Measurements from ENCODE around the gene CLEC2B. TPM values are rescaled to one million over a fixed set of nuclear protein-coding genes. Genes with fewer than 3 reads are reported as not detected.

CLEC2B gene
- total RNA-seq, 1 donor: 11.6 TPM

GRCh38 chr12:9908350-9908749, 39.2 kb upstream of the CLEC2B start:
- no peaks in the 10 kb centered on the region for H4K20me1 ChIP-seq (ENCODE audit: insufficient read depth, low read length)
- H3K27me3 ChIP-seq (ENCODE audit: insufficient read depth, low read length): no peaks in the 10 kb centered on the region
- no peak overlapping the region for H2AFZ ChIP-seq (ENCODE audit: low read length)
- H3K9me3 ChIP-seq (ENCODE audit: low read depth, low read length): peaks cover 5% of the 10 kb centered on the region
- DNase-seq (ENCODE audit: insufficient read length, low spot score, missing footprints): no peak
- no peaks in the 10 kb centered on the region for H3K36me3 ChIP-seq (ENCODE audit: insufficient read depth, low read length)
- H3K4me1 ChIP-seq (ENCODE audit: insufficient read depth, low read length): no peaks in the 10 kb centered on the region
- H3K4me3 ChIP-seq (ENCODE audit: insufficient read depth, low read length): no peak overlapping the region
- H3K4me2 ChIP-seq (ENCODE audit: insufficient read depth, low read length): no peak overlapping the region
- H3K27ac ChIP-seq (ENCODE audit: low read depth, low read length): no peak overlapping the region
- TF ChIP-seq CTCF (IDR thresholded peaks at IDR 0.05; ENCODE audit: extremely low read depth, low read depth, low read length): no peak
- H3K79me2 ChIP-seq (ENCODE audit: insufficient read depth, low read length): no peaks in the 10 kb centered on the region

GRCh38 chr12:9907769-9908168, 38.6 kb upstream of the CLEC2B start:
- DNase-seq (ENCODE audit: insufficient read length, low spot score, missing footprints): no peak
- Histone ChIP-seq H2AFZ (ENCODE audit: low read length) (no peak overlapping the region), H3K4me2 (ENCODE audit: insufficient read depth, low read length) (no peak overlapping the region), H4K20me1 (ENCODE audit: insufficient read depth, low read length) (no peaks in the 10 kb centered on the region), H3K27ac (ENCODE audit: low read depth, low read length) (no peak overlapping the region), H3K9me3 (ENCODE audit: low read depth, low read length) (peaks cover 5% of the 10 kb centered on the region), H3K79me2 (ENCODE audit: insufficient read depth, low read length) (no peaks in the 10 kb centered on the region), H3K4me3 (ENCODE audit: insufficient read depth, low read length) (no peak overlapping the region), H3K4me1 (ENCODE audit: insufficient read depth, low read length) (no peaks in the 10 kb centered on the region), H3K36me3 (ENCODE audit: insufficient read depth, low read length) (no peaks in the 10 kb centered on the region), H3K27me3 (ENCODE audit: insufficient read depth, low read length) (no peaks in the 10 kb centered on the region)
- no peak for TF ChIP-seq CTCF (IDR thresholded peaks at IDR 0.05; ENCODE audit: extremely low read depth, low read depth, low read length)

GRCh38 chr12:9906873-9907272, 37.7 kb upstream of the CLEC2B start:
- H3K36me3 ChIP-seq (ENCODE audit: insufficient read depth, low read length): no peaks in the 10 kb centered on the region
- no peaks in the 10 kb centered on the region for H3K4me1 ChIP-seq (ENCODE audit: insufficient read depth, low read length)
- no peak overlapping the region for H3K27ac ChIP-seq (ENCODE audit: low read depth, low read length)
- H3K27me3 ChIP-seq (ENCODE audit: insufficient read depth, low read length): no peaks in the 10 kb centered on the region
- no peaks in the 10 kb centered on the region for H3K79me2 ChIP-seq (ENCODE audit: insufficient read depth, low read length)
- no peak overlapping the region for H3K4me3 ChIP-seq (ENCODE audit: insufficient read depth, low read length)
- no peak overlapping the region for H2AFZ ChIP-seq (ENCODE audit: low read length)
- no peak for TF ChIP-seq CTCF (IDR thresholded peaks at IDR 0.05; ENCODE audit: extremely low read depth, low read depth, low read length)
- no peak overlapping the region for H3K4me2 ChIP-seq (ENCODE audit: insufficient read depth, low read length)
- peaks cover 5% of the 10 kb centered on the region for H3K9me3 ChIP-seq (ENCODE audit: low read depth, low read length)
- DNase-seq (ENCODE audit: insufficient read length, low spot score, missing footprints): no peak
- H4K20me1 ChIP-seq (ENCODE audit: insufficient read depth, low read length): no peaks in the 10 kb centered on the region

- Histone ChIP-seq H3K9me3 (ENCODE audit: low read depth, low read length) (no peaks in the 10 kb centered on the region), H3K27me3 (ENCODE audit: insufficient read depth, low read length) (no peaks in the 10 kb centered on the region), H3K4me3 (ENCODE audit: insufficient read depth, low read length) (no peak overlapping the region), H3K4me2 (ENCODE audit: insufficient read depth, low read length) (no peak overlapping the region), H4K20me1 (ENCODE audit: insufficient read depth, low read length) (no peaks in the 10 kb centered on the region), H3K79me2 (ENCODE audit: insufficient read depth, low read length) (no peaks in the 10 kb centered on the region), H2AFZ (ENCODE audit: low read length) (no peak overlapping the region), H3K27ac (ENCODE audit: low read depth, low read length) (no peak overlapping the region), H3K36me3 (ENCODE audit: insufficient read depth, low read length) (no peaks in the 10 kb centered on the region), H3K4me1 (ENCODE audit: insufficient read depth, low read length) (no peaks in the 10 kb centered on the region)
- no peak for DNase-seq (ENCODE audit: insufficient read length, low spot score, missing footprints)
- TF ChIP-seq CTCF (IDR thresholded peaks at IDR 0.05; ENCODE audit: extremely low read depth, low read depth, low read length): no peak
These were observed 33.5 kb upstream of the CLEC2B start for GRCh38 chr12:9902539-9903228.

All from osteoblast (primary cell).